NB4 (cell line): ENCODE measurements around the gene TRIM5.

Source experiments
- CTCF ChIP-seq: IDR thresholded peaks from one replicate; pipeline ENCODE4 v1.5.1; 2012; ENCODE audit warnings: low read depth, low read length
- MAX ChIP-seq: IDR thresholded peaks from 2 replicates; pipeline ENCODE4 v1.6.1; 2011; ENCODE audit warnings: low read depth, low read length

- TF ChIP-seq CTCF = no peak
- no peak for TF ChIP-seq MAX
Observed at GRCh38 chr11:5690736-5691135, 5.9 kb upstream of the TRIM5 start.
